ENCODE results near the gene TRAPPC1.

The TRAPPC1 gene

GRCh38 chr17:7897090-7897489 lies 34.7 kb downstream of the TRAPPC1 start:
- no peak for DNase-seq

- DNase-seq, result no peak
Observed at GRCh38 chr17:7894866-7895265, 36.9 kb downstream of the TRAPPC1 start.

- DNase-seq, result no peak
Observed at GRCh38 chr17:7894226-7894625, 37.5 kb downstream of the TRAPPC1 start.

- DNase-seq, result no peak
Observed at GRCh38 chr17:7893187-7893880, 38.4 kb downstream of the TRAPPC1 start.

GRCh38 chr17:7889166-7889955 lies 42.4 kb downstream of the TRAPPC1 start:
- peak; percentile 13 for DNase-seq

- peak; percentile 54 for DNase-seq
Observed at GRCh38 chr17:7888184-7888920, 43.4 kb downstream of the TRAPPC1 start, which contains the start of gene CHD3. Gene CHD3, plus strand, starts transcription at chr17:7888789. Its CDS starts 212 bp downstream, at chr17:7889001.

- peak; percentile 85 for DNase-seq
Observed at GRCh38 chr17:7887482-7888183, 44.1 kb downstream of the TRAPPC1 start.

- no peak for DNase-seq
Observed at GRCh38 chr17:7887038-7887481, 44.7 kb downstream of the TRAPPC1 start.

- DNase-seq, result peak; percentile 31
Observed at GRCh38 chr17:7886227-7887037, 45.3 kb downstream of the TRAPPC1 start.

- peak; percentile 8 for DNase-seq
Observed at GRCh38 chr17:7885367-7886226, 46.1 kb downstream of the TRAPPC1 start.

- DNase-seq, result no peak
Observed at GRCh38 chr17:7884581-7885366, 47.0 kb downstream of the TRAPPC1 start.

GRCh38 chr17:7883781-7884386 lies 47.9 kb downstream of the TRAPPC1 start:
- peak; percentile 7 for DNase-seq

GRCh38 chr17:7882629-7883028 lies 49.1 kb downstream of the TRAPPC1 start:
- DNase-seq, result peak; percentile 32

- peak; percentile 84 for DNase-seq
Observed at GRCh38 chr17:7882068-7882467, 49.7 kb downstream of the TRAPPC1 start.

- no peak for DNase-seq
Observed at GRCh38 chr17:7881276-7882054, 50.3 kb downstream of the TRAPPC1 start.
